T-helper 9 cell (primary cell): Measurements from ENCODE around the gene SDK2.

ENCODE experiments used
- DNase-seq: peaks from one replicate; pipeline ENCODE4 v3.0.0-alpha.2; 2020

Gene SDK2

GRCh38 chr17:73528679-73529078, 115.6 kb downstream of the SDK2 start:
- no peak for DNase-seq

- no peak for DNase-seq
These were observed 117.3 kb downstream of the SDK2 start for GRCh38 chr17:73526952-73527351.

- DNase-seq, result no peak
These were observed 119.1 kb downstream of the SDK2 start for GRCh38 chr17:73524941-73525679.

GRCh38 chr17:73522696-73523095, 121.5 kb downstream of the SDK2 start:
- DNase-seq, result no peak

GRCh38 chr17:73522107-73522506, 122.1 kb downstream of the SDK2 start:
- DNase-seq, result no peak

- DNase-seq, result no peak
These were observed 122.9 kb downstream of the SDK2 start for GRCh38 chr17:73521376-73521775.

GRCh38 chr17:73520369-73520761, 123.9 kb downstream of the SDK2 start:
- DNase-seq, result no peak

GRCh38 chr17:73519714-73520368, 124.4 kb downstream of the SDK2 start:
- no peak for DNase-seq

GRCh38 chr17:73519011-73519410, 125.2 kb downstream of the SDK2 start:
- no peak for DNase-seq

GRCh38 chr17:73516431-73516830, 127.8 kb downstream of the SDK2 start:
- DNase-seq, result no peak

GRCh38 chr17:73514146-73514863, 129.9 kb downstream of the SDK2 start:
- DNase-seq, result no peak

GRCh38 chr17:73513426-73513825, 130.8 kb downstream of the SDK2 start:
- DNase-seq, result no peak

- DNase-seq, result no peak
These were observed 132.5 kb downstream of the SDK2 start for GRCh38 chr17:73511719-73512115.

- no peak for DNase-seq
These were observed 133.1 kb downstream of the SDK2 start for GRCh38 chr17:73510981-73511718.

- no peak for DNase-seq
These were observed 135.2 kb downstream of the SDK2 start for GRCh38 chr17:73508931-73509605.

- no peak for DNase-seq
These were observed 136.0 kb downstream of the SDK2 start for GRCh38 chr17:73508057-73508930.

- no peak for DNase-seq
These were observed 137.5 kb downstream of the SDK2 start for GRCh38 chr17:73506470-73507435.

GRCh38 chr17:73503560-73503959, 140.7 kb downstream of the SDK2 start:
- DNase-seq, result no peak

GRCh38 chr17:73500414-73500999, 143.7 kb downstream of the SDK2 start:
- DNase-seq, result no peak
